Measurements from ENCODE around the gene PKP3.

DNA sequence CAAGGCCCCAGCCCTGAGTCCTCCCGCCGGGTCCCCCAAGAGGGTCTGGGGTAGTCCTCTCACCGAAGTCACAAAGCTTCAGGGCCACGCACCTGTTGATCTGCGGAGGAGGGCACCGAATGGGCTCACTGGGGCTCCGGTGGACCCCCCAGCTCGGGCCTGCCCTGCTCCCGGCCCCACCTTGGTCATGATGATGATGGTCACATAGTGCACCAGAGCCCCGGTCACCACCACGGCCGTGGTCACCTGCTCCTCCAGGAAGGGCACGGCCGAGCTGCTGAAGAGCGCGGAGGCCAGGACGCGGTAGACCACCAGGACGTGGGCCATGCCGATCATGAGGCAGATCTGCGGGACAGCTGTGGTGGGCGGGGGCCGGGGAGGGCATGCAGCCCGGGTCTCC is 34.3 kb downstream of the PKP3 start:
- TF ChIP-seq, protein P1, sequence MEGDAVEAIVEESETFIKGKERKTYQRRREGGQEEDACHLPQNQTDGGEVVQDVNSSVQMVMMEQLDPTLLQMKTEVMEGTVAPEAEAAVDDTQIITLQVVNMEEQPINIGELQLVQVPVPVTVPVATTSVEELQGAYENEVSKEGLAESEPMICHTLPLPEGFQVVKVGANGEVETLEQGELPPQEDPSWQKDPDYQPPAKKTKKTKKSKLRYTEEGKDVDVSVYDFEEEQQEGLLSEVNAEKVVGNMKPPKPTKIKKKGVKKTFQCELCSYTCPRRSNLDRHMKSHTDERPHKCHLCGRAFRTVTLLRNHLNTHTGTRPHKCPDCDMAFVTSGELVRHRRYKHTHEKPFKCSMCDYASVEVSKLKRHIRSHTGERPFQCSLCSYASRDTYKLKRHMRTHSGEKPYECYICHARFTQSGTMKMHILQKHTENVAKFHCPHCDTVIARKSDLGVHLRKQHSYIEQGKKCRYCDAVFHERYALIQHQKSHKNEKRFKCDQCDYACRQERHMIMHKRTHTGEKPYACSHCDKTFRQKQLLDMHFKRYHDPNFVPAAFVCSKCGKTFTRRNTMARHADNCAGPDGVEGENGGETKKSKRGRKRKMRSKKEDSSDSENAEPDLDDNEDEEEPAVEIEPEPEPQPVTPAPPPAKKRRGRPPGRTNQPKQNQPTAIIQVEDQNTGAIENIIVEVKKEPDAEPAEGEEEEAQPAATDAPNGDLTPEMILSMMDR (IDR thresholded peaks at IDR 0.05), result no peak
- no peak for TF ChIP-seq EZH2 (IDR thresholded peaks at IDR 0.05; ENCODE audit: borderline replicate concordance, insufficient read depth, low read depth, low read length, poor library complexity, severe bottlenecking)
